T-helper 9 cell (primary cell): ENCODE results near the gene HDHD3.
"Not testable (repeated sequence)": the region's sequence is repeated elsewhere in the genome, so short reads cannot be mapped to it uniquely, and the experiment has no call there.

Source experiments
- DNase-seq: peaks from one replicate; pipeline ENCODE4 v3.0.0-alpha.2; 2020
- total RNA-seq, 2 donors: gene quantifications; one replicate each; lab custom pipeline; 2026; lab: John Stamatoyannopoulos, UW

The HDHD3 gene
- 9.7 to 26.8 reads per million in 2 donors for total RNA-seq

- DNase-seq, result peak; percentile 75
Observed at GRCh38 chr9:113376634-113377567, at the start of gene HDHD3. Gene HDHD3, minus strand, starts transcription at chr9:113376986. Its CDS starts 2,632 bp downstream, at chr9:113374354.

DNA sequence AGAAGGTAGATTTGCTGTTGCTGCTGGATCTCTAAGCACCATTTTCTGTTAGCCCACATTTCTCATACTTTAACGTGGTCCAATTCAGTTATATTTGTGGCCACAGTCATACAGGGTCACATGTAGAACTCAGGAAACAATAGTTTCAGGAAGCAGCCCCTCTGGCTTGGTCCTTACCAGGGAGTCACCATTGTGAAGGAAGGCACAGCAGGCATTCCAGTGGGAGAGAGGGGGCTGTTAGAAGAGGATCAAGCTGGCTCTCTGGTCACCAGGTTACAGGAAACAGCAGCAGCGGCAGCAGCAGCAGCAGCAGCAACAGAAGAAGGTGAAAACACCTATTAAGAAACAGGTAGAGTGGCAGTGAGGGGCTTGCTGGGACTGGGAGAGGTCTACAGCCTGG is 48.3 kb upstream of the HDHD3 start:
- no peak for DNase-seq

- no peak for DNase-seq
Observed at GRCh38 chr9:113421726-113422125, 44.9 kb upstream of the HDHD3 start.

DNA sequence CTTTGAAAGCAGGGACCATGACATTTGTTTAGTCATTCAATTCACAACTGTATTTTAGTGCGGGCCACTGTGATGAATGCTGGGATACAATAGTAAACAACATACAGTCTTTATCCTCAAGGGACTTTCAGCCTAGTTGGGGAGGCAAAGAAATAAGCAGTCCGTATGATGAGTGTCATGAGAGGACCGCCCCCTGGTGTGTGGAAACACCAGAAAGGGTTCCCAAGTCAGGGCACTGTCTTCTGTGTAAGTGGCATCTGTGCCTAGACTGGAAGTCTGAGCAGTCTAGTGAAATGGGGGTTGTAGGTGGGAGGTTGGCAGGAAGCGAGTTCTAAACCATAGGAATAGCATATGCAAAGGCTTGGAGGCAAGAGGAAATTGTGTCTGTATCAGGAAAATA is 40.6 kb upstream of the HDHD3 start:
- DNase-seq, result no peak

DNA sequence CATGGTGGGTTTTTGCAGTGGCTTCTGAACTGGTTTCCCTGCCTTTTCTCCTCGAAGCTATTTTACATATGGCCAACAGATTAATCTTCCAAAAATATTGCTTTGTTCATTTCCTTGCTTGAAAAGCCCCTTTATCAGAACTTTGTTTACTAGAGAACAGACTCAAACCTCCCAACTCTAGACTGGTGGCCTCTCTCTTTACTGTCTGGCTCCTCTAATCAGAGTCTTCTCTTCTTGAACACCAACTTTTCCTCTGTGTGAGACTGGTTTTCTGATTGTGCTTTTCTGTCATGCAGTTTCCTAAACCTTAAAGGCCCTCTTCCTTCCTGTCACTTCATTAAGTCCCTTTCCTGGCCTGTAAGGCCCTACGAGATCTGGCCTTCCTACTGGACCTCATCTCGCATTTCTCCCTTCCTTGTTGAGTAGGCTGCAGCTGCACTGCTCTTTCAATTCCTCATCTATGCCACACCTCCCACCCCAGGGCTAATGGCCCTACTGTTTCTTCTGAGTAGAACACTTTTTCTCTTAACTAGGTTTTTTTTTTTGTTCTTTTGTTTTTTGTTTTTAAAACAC is 39.4 kb upstream of the HDHD3 start:
- no peak for DNase-seq

- DNase-seq, result peak; percentile 90
Observed at GRCh38 chr9:113410207-113410864, 33.5 kb upstream of the HDHD3 start, which contains the start of the genes C9orf43 and POLE3. Gene C9orf43, plus strand, starts transcription at chr9:113410747. Its CDS starts 2,747 bp downstream, at chr9:113413494. Gene POLE3, minus strand, starts transcription at chr9:113410675. Its CDS starts 382 bp downstream, at chr9:113410293.

GRCh38 chr9:113409883-113410206 is 33.1 kb upstream of the HDHD3 start:
- no peak for DNase-seq

DNA sequence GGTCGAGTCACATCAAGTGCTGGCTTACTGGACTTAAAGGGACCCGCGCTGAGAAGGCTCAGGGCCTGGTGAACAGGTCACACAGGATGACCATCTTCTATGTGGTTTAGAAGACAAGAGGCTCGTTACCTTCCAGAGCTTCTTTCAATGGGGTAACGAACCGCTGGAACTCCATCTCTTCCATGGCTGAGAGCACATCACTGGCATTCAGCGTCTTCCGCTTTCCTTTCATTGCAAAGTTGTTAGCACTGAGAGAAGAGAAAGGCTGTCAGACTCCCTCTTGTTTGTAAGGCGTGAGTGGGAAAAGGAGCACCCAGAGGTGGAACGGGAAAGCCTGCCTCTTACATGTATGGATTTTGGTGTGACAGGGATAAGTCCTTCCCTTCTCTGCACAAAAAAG is 32.7 kb upstream of the HDHD3 start:
- no peak for DNase-seq

GRCh38 chr9:113406873-113407511 is 30.2 kb upstream of the HDHD3 start:
- peak; percentile 31 for DNase-seq

DNA sequence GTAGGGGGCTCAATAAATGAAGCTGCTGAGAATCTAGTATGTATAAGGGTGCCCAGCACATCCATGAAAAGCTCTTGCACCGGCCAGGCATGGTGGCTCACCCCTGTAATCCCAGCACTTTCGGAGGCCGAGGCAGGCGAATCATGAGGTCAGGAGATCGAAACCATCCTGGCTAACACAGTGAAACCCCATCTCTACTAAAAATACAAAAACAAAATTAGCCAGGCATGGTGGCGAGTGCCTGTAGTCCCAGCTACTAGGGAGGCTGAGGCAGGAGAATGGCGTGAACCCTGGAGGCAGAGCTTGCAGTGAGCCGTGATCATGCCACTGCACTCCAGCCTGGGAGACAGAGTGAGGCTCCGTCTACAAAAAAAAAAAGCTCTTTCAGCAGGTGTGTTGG is 29.6 kb upstream of the HDHD3 start:
- not testable (repeated sequence) for DNase-seq

- DNase-seq, result no peak
Observed at GRCh38 chr9:113403646-113404045, 26.9 kb upstream of the HDHD3 start.

- DNase-seq, result peak; percentile 100
Observed at GRCh38 chr9:113401027-113401792, 24.4 kb upstream of the HDHD3 start, which contains the start of gene ALAD. Gene ALAD, minus strand, starts transcription at chr9:113401284. Its CDS starts 7,725 bp downstream, at chr9:113393559.

DNA sequence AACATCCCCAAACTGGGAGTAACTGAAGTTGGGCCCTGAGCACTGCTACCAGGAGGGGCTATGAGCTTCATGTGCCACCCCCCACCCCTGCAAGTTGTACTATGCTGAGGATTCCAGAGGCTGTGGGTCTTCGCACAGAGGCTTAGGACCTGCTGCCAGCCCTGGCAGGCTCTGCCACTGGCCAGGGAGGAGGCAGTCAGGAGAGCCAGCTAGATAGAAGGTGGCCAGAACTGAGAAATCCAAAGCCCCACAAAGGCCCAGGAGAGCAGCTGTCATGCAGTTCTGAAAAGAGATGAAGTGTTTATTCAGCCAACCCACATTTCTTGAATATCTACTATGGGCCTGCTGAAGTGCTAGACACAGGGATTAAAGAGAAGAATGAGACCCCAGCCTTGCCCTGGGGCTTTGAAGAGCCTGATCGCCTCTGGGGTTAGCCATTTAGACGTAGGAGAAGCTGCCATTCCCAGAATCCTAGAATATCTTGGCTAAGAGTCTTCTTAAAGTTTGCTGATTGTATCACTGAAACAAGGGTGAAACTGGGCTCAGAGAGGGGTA is 22.9 kb upstream of the HDHD3 start:
- no peak for DNase-seq

GRCh38 chr9:113398796-113399195 is 22.0 kb upstream of the HDHD3 start:
- no peak for DNase-seq

GRCh38 chr9:113397203-113397631 is 20.4 kb upstream of the HDHD3 start:
- no peak for DNase-seq

DNA sequence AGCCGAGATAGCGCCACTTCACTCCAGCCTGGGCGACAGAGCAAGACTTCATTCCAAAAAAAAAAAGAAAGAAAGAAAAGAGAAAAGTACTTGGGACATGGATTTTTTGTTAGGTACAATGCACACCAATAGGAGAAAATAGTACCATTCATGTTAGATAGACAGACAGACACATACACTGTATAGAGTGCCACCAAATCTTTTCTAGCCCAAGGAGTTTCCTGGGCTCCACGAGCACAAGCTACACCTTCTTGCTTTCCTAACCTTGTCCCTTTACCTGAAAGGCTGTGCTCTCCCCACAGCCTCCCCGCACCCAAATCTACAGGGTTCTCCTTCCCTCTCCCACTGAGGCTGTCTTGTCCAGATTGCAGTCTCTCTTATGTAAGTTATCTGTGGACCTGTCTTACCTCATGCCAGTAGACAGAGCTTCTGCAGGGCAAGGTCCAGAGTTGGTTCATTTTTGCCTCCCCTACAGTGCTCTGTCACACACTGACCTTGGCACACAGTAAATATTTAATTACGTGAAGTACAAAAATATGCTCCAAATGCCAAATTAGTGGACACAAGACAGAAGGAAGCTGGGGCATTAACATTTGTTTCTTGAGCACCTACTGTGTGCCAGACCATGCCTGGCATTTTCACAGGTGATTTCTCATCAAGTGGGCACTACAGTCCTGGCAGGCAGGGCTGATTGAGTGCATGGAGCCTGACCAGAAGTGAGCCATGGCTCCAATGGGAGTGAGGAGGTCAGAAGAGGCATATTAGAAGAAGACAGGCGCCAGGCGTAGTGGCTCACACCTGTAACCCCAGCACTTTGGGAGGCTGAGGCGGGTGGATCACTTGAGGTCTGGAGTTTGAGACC is 18.4 kb upstream of the HDHD3 start:
- no peak for DNase-seq

DNA sequence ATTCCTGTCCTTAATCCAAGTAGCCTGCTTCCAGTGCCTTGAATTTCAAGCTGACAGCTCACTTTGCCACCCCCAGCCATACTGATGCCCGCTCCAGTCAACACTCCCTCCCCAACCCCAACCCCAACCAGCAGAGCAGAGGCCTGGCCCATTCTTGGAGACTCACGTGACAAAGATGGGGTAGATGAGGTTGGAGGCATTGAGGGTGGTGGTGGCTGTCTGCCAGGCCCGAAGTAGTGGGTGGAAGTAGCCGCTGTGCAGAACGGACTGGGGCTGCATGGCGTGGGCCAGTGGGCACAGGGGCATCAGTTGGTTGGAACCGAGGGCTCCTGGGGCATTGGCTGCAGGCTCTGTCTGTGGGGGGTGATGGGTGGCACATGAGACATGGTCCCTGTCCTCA is 16.5 kb upstream of the HDHD3 start:
- no peak for DNase-seq

- DNase-seq, result no peak
Observed at GRCh38 chr9:113391917-113392316, 15.1 kb upstream of the HDHD3 start.

DNA sequence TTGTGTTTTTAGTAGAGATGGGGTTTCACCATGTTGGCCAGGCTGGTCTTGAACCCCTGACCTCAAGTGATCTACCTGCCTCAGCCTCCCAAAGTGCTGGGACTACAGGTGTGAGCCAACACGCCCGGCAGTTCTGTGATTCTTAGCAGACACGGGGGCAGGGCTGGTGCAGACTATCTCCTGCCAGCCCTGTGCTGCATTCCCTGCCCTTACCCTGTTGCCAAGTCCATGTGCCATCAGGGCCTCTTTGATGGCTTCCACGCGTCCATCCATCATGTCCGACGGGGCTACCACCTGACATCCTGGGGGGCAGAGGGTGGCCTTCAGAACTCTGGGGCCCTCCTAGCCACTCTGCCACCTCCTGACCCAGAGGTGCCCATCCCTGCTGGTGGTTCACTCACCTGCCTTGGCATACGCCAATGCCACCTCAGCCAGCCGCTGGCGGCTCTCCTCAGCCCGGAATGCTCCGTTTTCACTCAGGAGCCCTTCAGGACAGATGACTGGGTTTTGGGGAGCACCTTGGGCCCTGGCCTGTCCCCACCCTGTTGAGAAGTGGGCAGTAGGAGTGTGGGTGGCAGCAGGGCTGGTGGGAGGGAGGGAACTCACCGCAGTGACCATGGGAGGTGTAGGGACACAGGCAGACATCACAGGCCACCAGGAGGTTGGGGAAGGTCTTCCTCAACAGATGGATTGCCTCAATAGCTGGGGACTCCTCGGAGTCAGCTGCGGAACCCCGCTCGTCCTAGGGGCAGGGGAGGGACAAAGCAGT is 13.6 kb upstream of the HDHD3 start:
- DNase-seq, result no peak

DNA sequence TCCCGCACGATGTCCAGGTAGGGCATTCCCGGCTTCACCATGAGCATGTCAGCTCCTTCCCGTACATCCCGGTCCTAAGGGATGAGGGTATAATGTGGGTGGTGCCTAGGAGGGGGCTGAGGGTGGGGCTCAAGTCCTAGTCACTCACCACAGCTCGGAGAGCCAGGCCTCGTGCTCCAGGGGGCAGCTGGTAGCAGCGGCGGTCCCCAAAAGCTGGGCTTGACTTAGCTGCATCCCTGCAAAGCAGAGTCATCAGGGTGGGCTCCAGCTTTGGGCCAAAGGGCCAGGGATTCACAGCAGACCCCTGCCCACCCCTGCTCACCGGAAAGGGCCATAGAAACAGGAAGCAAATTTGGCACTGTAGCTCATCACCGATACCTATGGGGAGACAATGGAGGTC is 12.7 kb upstream of the HDHD3 start:
- DNase-seq, result no peak
